IMR-90 (cell line): ENCODE measurements around the gene BYSL. TPM values are rescaled to one million over a fixed set of nuclear protein-coding genes. Genes with fewer than 3 reads are reported as not detected.

Experiments
- ATAC-seq: fragments of 200-7000 bp; cut with Tn5 transposase; 2 replicates; pipeline ENCODE4 v1.9.1; 2020; ENCODE audit warnings: low read depth, mild to moderate bottlenecking, moderate library complexity
- BruUV-seq: library from RNA; stranded (reverse); fragments of 400-500 nt; replicated peaks from 2 replicates; lab custom pipeline; 2021; lab: Mats Ljungman, UMichigan
- CTCF ChIA-PET: fragments of 300-600 bp; formaldehyde crosslinking; extraction: SDS; loops from one replicate; lab custom pipeline; 2021; ENCODE audit warnings: antibody characterized with exemption; lab: Yijun Ruan, JAX
- POLR2A ChIA-PET: fragments of 300-600 bp; sonication (Branson Sonifier 250); formaldehyde crosslinking; loops from one replicate; lab custom pipeline; 2022; ENCODE audit warnings: antibody characterized with exemption; ENCODE audit not compliant: unreplicated experiment; lab: Charles Lee
- DNase-seq: peaks from one replicate; pipeline ENCODE4 v3.0.0; 2013
- H2AFZ ChIP-seq: replicated peaks from 2 replicates; pipeline ENCODE3; 2013; ENCODE audit warnings: low read length, mild to moderate bottlenecking; ENCODE audit not compliant: poor library complexity
- H2AK5ac ChIP-seq: 2 replicates; pipeline ENCODE4 v1.6.1; 2013; ENCODE audit warnings: low read depth, low read length, inconsistent platforms
- H2AK9ac ChIP-seq: replicated peaks from 2 replicates; pipeline ENCODE3; 2013; ENCODE audit warnings: mild to moderate bottlenecking, low read depth, low read length, moderate library complexity; ENCODE audit not compliant: poor library complexity
- H2BK120ac ChIP-seq: 2 replicates; pipeline ENCODE4 v1.6.1; 2013; ENCODE audit warnings: low read depth, low read length, inconsistent platforms
- H2BK15ac ChIP-seq: 3 replicates; pipeline ENCODE4 v1.6.1; 2013; ENCODE audit warnings: low read depth, low read length, inconsistent platforms
- H2BK20ac ChIP-seq: 2 replicates; pipeline ENCODE4 v1.6.1; 2013; ENCODE audit warnings: low read depth, mild to moderate bottlenecking, inconsistent platforms, low read length, moderate library complexity
- H2BK5ac ChIP-seq: 2 replicates; pipeline ENCODE4 v1.6.1; 2013; ENCODE audit warnings: mild to moderate bottlenecking, low read depth, low read length, inconsistent platforms; ENCODE audit not compliant: poor library complexity, severe bottlenecking
- H3K14ac ChIP-seq: replicated peaks from 2 replicates; pipeline ENCODE4 v1.6.1; 2013; ENCODE audit warnings: low read depth, low read length, inconsistent platforms
- H3K18ac ChIP-seq: 2 replicates; pipeline ENCODE4 v1.6.1; 2013; ENCODE audit warnings: low read depth, low read length, control low read depth
- H3K23ac ChIP-seq: 2 replicates; pipeline ENCODE4 v1.6.1; 2013; ENCODE audit warnings: low read depth, low read length, inconsistent platforms
- H3K27ac ChIP-seq: 2 replicates; pipeline ENCODE4 v1.5.1; 2013; ENCODE audit warnings: mild to moderate bottlenecking, control low read depth, low read length; ENCODE audit not compliant: insufficient read depth
- H3K27me3 ChIP-seq: 2 replicates; pipeline ENCODE4 v1.6.1; 2013; ENCODE audit warnings: low read length; ENCODE audit not compliant: control insufficient read depth, insufficient read depth
- H3K36me3 ChIP-seq: 2 replicates; pipeline ENCODE4 v1.6.1; 2013; ENCODE audit warnings: low read length, mixed read lengths; ENCODE audit not compliant: control insufficient read depth, insufficient read depth
- H3K4ac ChIP-seq: 2 replicates; pipeline ENCODE4 v1.6.1; 2013; ENCODE audit warnings: low read depth, low read length, inconsistent platforms
- H3K4me1 ChIP-seq: 2 replicates; pipeline ENCODE4 v1.6.1; 2013; ENCODE audit warnings: low read length, mixed read lengths; ENCODE audit not compliant: control insufficient read depth, insufficient read depth
- H3K4me2 ChIP-seq: 2 replicates; pipeline ENCODE4 v1.6.1; 2013; ENCODE audit warnings: low read depth, mild to moderate bottlenecking, control low read depth, low read length, moderate library complexity
- H3K4me3 ChIP-seq: 2 replicates; pipeline ENCODE4 v1.5.1; 2013; ENCODE audit warnings: low read depth, mild to moderate bottlenecking, control low read depth, low read length, moderate library complexity; ENCODE audit not compliant: insufficient read depth
- H3K56ac ChIP-seq: 2 replicates; pipeline ENCODE4 v1.6.1; 2013; ENCODE audit warnings: low read length, inconsistent platforms; ENCODE audit not compliant: insufficient read depth; ENCODE audit errors: extremely low read depth
- H3K79me1 ChIP-seq, 2 experiments: 2 replicates each; pipeline ENCODE4 v1.6.1; 2013; ENCODE audit warnings: low read length in 2 of 2, inconsistent platforms in 1 of 2, low read depth in 1 of 2
- H3K9ac ChIP-seq: 2 replicates; pipeline ENCODE4 v1.6.1; 2013; ENCODE audit warnings: low read depth, low read length, control low read depth
- H3K9me1 ChIP-seq: 2 replicates; pipeline ENCODE4 v1.6.1; 2013; ENCODE audit warnings: low read length, inconsistent platforms; ENCODE audit not compliant: insufficient read depth
- H3K9me3 ChIP-seq: 2 replicates; pipeline ENCODE4 v1.6.1; 2013; ENCODE audit warnings: low read length; ENCODE audit not compliant: control insufficient read depth, insufficient read depth
- H4K20me1 ChIP-seq: 2 replicates; pipeline ENCODE4 v1.6.1; 2013; ENCODE audit warnings: low read length, inconsistent platforms; ENCODE audit not compliant: insufficient read depth
- H4K5ac ChIP-seq: 2 replicates; pipeline ENCODE4 v1.6.1; 2013; ENCODE audit warnings: mild to moderate bottlenecking, low read depth, low read length, control low read depth
- H4K8ac ChIP-seq, 2 experiments: 2 replicates each; pipeline ENCODE4 v1.6.1; 2013; ENCODE audit warnings: low read depth in 2 of 2, low read length in 2 of 2, control low read depth in 1 of 2, inconsistent platforms in 1 of 2
- H4K91ac ChIP-seq: 2 replicates; pipeline ENCODE4 v1.6.1; 2013; ENCODE audit warnings: low read depth, low read length, inconsistent platforms; ENCODE audit not compliant: insufficient read depth
- BHLHE40 ChIP-seq: fragments of 150-350 bp; IDR thresholded peaks from 2 replicates; pipeline ENCODE4 v1.6.1; 2016; ENCODE audit warnings: mild to moderate bottlenecking, low read depth, low read length
- CEBPB ChIP-seq: IDR thresholded peaks from 2 replicates; pipeline ENCODE4 v1.6.1; 2012; ENCODE audit warnings: low read depth, low read length, improper control_type of control experiment
- CHD1 ChIP-seq: IDR thresholded peaks from 2 replicates; pipeline ENCODE4 v1.6.1; 2012; ENCODE audit warnings: low read depth, low read length, improper control_type of control experiment
- CTCF ChIP-seq: conservative IDR thresholded peaks from 2 replicates; pipeline ENCODE4 v1.5.1; 2012; ENCODE audit warnings: mild to moderate bottlenecking, low read depth, low read length, improper control_type of control experiment
- ELK1 ChIP-seq: fragments of 150-350 bp; IDR thresholded peaks from 2 replicates; pipeline ENCODE4 v1.6.1; 2016; ENCODE audit warnings: low read depth, mild to moderate bottlenecking, low read length, moderate library complexity, borderline replicate concordance
- FOS ChIP-seq: fragments of 150-350 bp; IDR thresholded peaks from 2 replicates; pipeline ENCODE4 v1.6.1; 2016; ENCODE audit warnings: low read depth, low read length
- MAFK ChIP-seq: IDR thresholded peaks from 2 replicates; pipeline ENCODE4 v1.6.1; 2012; ENCODE audit warnings: low read depth, low read length, improper control_type of control experiment
- MAZ ChIP-seq: IDR thresholded peaks from 2 replicates; pipeline ENCODE4 v1.6.1; 2012; ENCODE audit warnings: low read depth, mild to moderate bottlenecking, low read length, improper control_type of control experiment, moderate library complexity, borderline replicate concordance
- MXI1 ChIP-seq: IDR thresholded peaks from 2 replicates; pipeline ENCODE4 v1.6.1; 2012; ENCODE audit warnings: low read depth, mild to moderate bottlenecking, low read length, moderate library complexity, borderline replicate concordance
- NFE2L2 ChIP-seq: fragments of 150-350 bp; IDR thresholded peaks from 2 replicates; pipeline ENCODE4 v1.6.1; 2016; ENCODE audit warnings: low read depth, mild to moderate bottlenecking, low read length
- POLR2A ChIP-seq: IDR thresholded peaks from 2 replicates; pipeline ENCODE4 v1.6.1; 2012; ENCODE audit warnings: mild to moderate bottlenecking, low read depth, low read length
- RAD21 ChIP-seq: IDR thresholded peaks from 2 replicates; pipeline ENCODE4 v1.6.1; 2012; ENCODE audit warnings: low read length, improper control_type of control experiment
- RCOR1 ChIP-seq: IDR thresholded peaks from 2 replicates; pipeline ENCODE4 v1.6.1; 2012; ENCODE audit warnings: mild to moderate bottlenecking, low read length, improper control_type of control experiment; ENCODE audit not compliant: insufficient replicate concordance
- RFX5 ChIP-seq: IDR thresholded peaks from 2 replicates; pipeline ENCODE4 v1.8.0; 2012; ENCODE audit warnings: low read depth, mild to moderate bottlenecking, low read length, moderate library complexity
- SMC3 ChIP-seq: fragments of 150-350 bp; IDR thresholded peaks from 2 replicates; pipeline ENCODE4 v1.6.1; 2016; ENCODE audit warnings: low read depth, mild to moderate bottlenecking, antibody characterized with exemption, low read length, moderate library complexity
- USF2 ChIP-seq: fragments of 150-350 bp; IDR thresholded peaks from 2 replicates; pipeline ENCODE4 v1.6.1; 2017; ENCODE audit warnings: mild to moderate bottlenecking, antibody characterized with exemption, low read length, low read depth
- WGBS, 2 experiments: methylation state at CpG; one replicate each; pipeline versions ENCODE4 v1.1.5 to v1.1.7; 2013; ENCODE audit warnings: missing lambda C conversion rate in 2 of 2; ENCODE audit not compliant: insufficient read length in 1 of 2; ENCODE audit errors: extremely low coverage in 2 of 2; 5-methylcytosine and 5-hydroxymethylcytosine counted together
- dilution Hi-C: fragments of 300-500 bp; cut with HindIII; formaldehyde crosslinking; loops from one replicate; pipeline ENCODE4 v1.14.3; 2018; ENCODE audit warnings: low sequenced_read_pairs; ENCODE audit not compliant: unreplicated experiment
- in situ Hi-C: fragments of 300-500 bp; cut with MboI; formaldehyde crosslinking; loops from 3 replicates; pipeline ENCODE4 v1.14.3; 2019; ENCODE audit warnings: low sequenced_read_pairs, inconsistent platforms, mixed read lengths
- intact Hi-C: fragments of 100-400 bp; cut with micrococcal nuclease; formaldehyde crosslinking; loops from 2 replicates; pipeline ENCODE4 v1.10.0; 2022
- polyA plus RNA-seq, 3 experiments: library from polyadenylated mRNA; depleted of rRNA; stranded (reverse); fragments of >200 nt; gene quantifications; 2 replicates each; pipeline ENCODE4 v1.2.3, GENCODE V29; 2012; ENCODE audit warnings: low replicate concordance in 1 of 3
- total RNA-seq: library from RNA; depleted of rRNA; stranded (reverse); fragments of >200 nt; gene quantifications from 2 replicates; pipeline ENCODE4 v1.2.3, GENCODE V29; 2012

BYSL gene
- total and polyA plus RNA-seq, 2 of the 4 experiments (the other 2 are of a cell fraction), result 26.7 to 36.3 TPM

GRCh38 chr6:41929924-41930323 lies 8.6 kb downstream of the BYSL start:
- H3K9ac ChIP-seq, result no peak overlapping the region
- TF ChIP-seq MAZ, result no peak
- TF ChIP-seq MXI1, result no peak
- TF ChIP-seq POLR2A, result no peak
- TF ChIP-seq CHD1, result no peak
- no peak for TF ChIP-seq FOS
- TF ChIP-seq RCOR1, result no peak
- TF ChIP-seq CEBPB, result no peak
- no peak for TF ChIP-seq USF2
- no peak for TF ChIP-seq CTCF
- TF ChIP-seq BHLHE40, result no peak
- TF ChIP-seq NFE2L2, result no peak
- no peak for TF ChIP-seq RFX5
- TF ChIP-seq SMC3, result no peak
- no peak for TF ChIP-seq ELK1
- TF ChIP-seq RAD21, result no peak
- no peak for TF ChIP-seq MAFK
- dilution Hi-C loops (loop anchor here (10.0 kb wide), 1 partner anchor 115 kb away; no protein-coding TSS in a partner anchor), in situ Hi-C loops (loop anchor here (5.0 to 10.0 kb wide), 2 partner anchors 83 to 145 kb away; partner anchors contain the start of genes PRICKLE4 and TOMM6), intact Hi-C loops (no loop called here)
- ATAC-seq (no peak), DNase-seq (no peak)
- H2BK5ac ChIP-seq, result no peak overlapping the region
- H3K9me1 ChIP-seq, result peaks cover 8% of the 10 kb centered on the region; the same call in 1 of the 2 replicates
- H3K56ac ChIP-seq, result no peak overlapping the region
- no peak overlapping the region for H3K23ac ChIP-seq
- H4K20me1 ChIP-seq, result peaks cover 26% of the 10 kb centered on the region
- H4K91ac ChIP-seq, result no peak overlapping the region
- H2AFZ ChIP-seq, result no peak overlapping the region
- H3K4me1 ChIP-seq, result peaks cover 2% of the 10 kb centered on the region; the same call in 1 of the 2 replicates
- no peak overlapping the region for H2BK15ac ChIP-seq
- no peak overlapping the region for H4K5ac ChIP-seq
- H4K8ac ChIP-seq, result no peak overlapping the region
- H3K4ac ChIP-seq, result no peak overlapping the region
- WGBS, 2 experiments, result no CpG with 5 or more reads among the region's 6 CpGs
- no peak overlapping the region for H3K14ac ChIP-seq
- no peak overlapping the region for H2AK9ac ChIP-seq
- H3K79me1 ChIP-seq, result peaks cover 38 to 44% of the 10 kb centered on the region in 2 experiments
- no peak overlapping the region for H3K18ac ChIP-seq
- ChIA-PET POLR2A (no interaction called here), CTCF (no interaction called here)
- H2BK20ac ChIP-seq, result no peak overlapping the region
- no peaks in the 10 kb centered on the region for H3K27me3 ChIP-seq
- H3K4me2 ChIP-seq, result no peak overlapping the region
- no TSS peak for BruUV-seq
- no peak overlapping the region for H3K4me3 ChIP-seq
- H2BK120ac ChIP-seq, result no peak overlapping the region
- H3K9me3 ChIP-seq, result no peaks in the 10 kb centered on the region
- H2AK5ac ChIP-seq, result no peak overlapping the region
- H3K36me3 ChIP-seq, result peaks cover 58% of the 10 kb centered on the region
- no peak overlapping the region for H3K27ac ChIP-seq
